Measurements from ENCODE around the gene FSTL3.
"Not testable (repeated sequence)": the region's sequence is repeated elsewhere in the genome, so short reads cannot be mapped to it uniquely, and the experiment has no call there.

FSTL3 gene

GRCh38 chr19:676339-677105 lies at the start of gene FSTL3:
Gene FSTL3, plus strand, starts transcription at chr19:676392. Its CDS starts 32 bp downstream, at chr19:676424.
- DNase-seq = no peak

DNA sequence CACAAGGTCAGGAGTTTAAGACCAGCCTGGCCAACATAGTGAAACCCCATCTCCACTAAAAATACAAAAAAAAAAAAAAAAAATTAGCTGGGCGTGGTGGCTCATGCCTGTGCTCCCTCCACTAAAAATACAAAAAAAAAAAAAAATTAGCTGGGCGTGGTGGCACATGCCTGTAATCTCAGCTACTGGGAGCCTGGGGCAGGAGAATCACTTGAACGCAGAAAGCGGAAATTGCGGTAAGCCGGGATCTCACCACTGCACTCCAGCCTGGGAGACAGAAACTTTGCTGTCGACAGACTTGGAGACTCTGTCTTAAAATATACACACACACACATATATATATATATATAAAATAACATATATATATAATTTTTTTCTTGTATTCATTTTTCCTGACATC lies 49.6 kb upstream of the FSTL3 start:
- DNase-seq = not testable (repeated sequence)

- DNase-seq = no peak
Measured at GRCh38 chr19:628168-628567, 48.0 kb upstream of the FSTL3 start.

GRCh38 chr19:629515-629914 lies 46.7 kb upstream of the FSTL3 start:
- not testable (repeated sequence) for DNase-seq

GRCh38 chr19:629961-630714 lies 46.1 kb upstream of the FSTL3 start:
- DNase-seq = no peak

- DNase-seq = no peak
Measured at GRCh38 chr19:632579-633067, 43.6 kb upstream of the FSTL3 start.

DNA sequence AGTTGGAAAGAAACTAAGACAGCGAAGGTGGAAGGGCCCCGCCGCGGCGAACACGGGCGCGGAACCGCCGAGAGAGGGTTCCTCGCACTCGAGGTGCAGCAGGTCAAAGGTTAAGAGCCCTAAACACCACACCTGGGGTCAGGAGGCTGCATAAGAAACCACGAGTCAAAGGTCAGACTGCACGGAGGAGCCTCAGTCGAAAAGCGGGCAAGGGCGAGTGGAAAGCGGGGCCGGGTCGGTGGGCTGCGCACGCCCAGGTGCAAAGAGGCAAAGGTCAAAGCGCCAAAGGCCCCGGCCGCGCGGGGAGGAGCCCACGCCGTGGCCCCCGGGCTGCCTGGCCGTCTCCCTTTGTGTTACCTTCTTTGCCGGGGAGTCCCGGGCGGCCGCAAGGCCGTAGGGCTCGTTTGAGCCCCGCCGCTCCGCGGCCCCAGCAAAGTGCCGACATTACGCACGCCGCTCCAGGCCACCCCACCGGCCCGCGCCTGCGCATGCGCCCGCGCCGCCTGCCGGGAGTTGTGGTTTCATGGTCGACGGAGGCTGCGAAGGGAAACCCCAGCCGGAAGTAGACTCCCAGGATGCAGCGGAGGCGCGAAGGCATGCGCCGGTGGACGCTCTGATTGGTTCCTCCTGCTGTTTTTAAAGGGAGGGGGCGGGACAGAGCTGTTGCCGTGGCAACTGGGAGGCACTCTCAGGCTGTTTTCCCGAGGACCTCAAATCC lies 43.0 kb upstream of the FSTL3 start, which contains the start of gene POLRMT:
Gene POLRMT, minus strand, starts transcription at position 470 of the 718 bp plus-strand sequence. Its CDS starts 25 bp downstream, at position 445.
- peak; percentile 95 for DNase-seq

GRCh38 chr19:633786-634639 lies 42.2 kb upstream of the FSTL3 start:
- no peak for DNase-seq

- no peak for DNase-seq
Measured at GRCh38 chr19:634975-635652, 41.1 kb upstream of the FSTL3 start.

DNA sequence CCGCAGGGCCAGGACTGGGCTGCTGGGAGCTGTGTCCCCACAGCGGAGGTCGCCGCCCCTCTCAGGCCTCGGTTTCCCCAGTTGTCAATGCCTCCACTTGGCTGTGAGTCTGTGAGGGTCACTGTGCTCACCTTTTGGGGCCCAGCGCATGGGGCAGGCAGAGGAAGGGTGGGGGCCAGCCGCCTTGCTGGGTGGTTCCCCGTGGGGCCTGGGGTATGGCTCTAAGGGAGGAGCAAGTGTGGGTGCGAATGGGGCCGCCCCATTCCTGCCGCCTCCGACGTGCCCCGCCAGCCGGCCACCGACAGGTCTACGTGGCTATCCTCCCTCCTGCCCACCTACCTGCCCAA lies 37.3 kb upstream of the FSTL3 start:
- no peak for DNase-seq

- DNase-seq = peak; percentile 95
Measured at GRCh38 chr19:639253-640160, 36.7 kb upstream of the FSTL3 start, which contains the start of gene FGF22. Gene FGF22, plus strand, starts transcription at chr19:639879. Its CDS starts 47 bp downstream, at chr19:639926.

GRCh38 chr19:640161-640558 lies 36.0 kb upstream of the FSTL3 start:
- DNase-seq = no peak

- DNase-seq = no peak
Measured at GRCh38 chr19:640606-641189, 35.5 kb upstream of the FSTL3 start.

DNA sequence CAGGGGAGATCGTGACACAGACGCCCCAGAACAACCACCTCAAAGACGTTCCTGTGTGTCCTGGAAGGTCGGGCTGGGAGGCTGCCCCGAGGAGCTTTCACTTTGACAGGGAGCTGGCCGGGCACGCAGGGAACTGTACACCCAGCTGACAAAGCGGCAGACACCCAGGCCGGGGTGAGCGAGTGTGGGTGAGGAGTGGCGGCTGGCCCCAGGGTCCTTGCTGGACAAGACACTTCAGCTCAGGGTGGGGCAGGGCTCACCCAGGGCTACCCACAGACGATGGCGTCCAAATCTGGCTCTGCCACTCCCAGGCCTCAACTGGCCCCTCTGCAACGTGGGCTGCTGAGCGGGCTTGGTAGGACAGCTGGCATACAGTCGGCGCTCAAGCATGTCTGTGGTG lies 34.5 kb upstream of the FSTL3 start:
- DNase-seq = no peak

DNA sequence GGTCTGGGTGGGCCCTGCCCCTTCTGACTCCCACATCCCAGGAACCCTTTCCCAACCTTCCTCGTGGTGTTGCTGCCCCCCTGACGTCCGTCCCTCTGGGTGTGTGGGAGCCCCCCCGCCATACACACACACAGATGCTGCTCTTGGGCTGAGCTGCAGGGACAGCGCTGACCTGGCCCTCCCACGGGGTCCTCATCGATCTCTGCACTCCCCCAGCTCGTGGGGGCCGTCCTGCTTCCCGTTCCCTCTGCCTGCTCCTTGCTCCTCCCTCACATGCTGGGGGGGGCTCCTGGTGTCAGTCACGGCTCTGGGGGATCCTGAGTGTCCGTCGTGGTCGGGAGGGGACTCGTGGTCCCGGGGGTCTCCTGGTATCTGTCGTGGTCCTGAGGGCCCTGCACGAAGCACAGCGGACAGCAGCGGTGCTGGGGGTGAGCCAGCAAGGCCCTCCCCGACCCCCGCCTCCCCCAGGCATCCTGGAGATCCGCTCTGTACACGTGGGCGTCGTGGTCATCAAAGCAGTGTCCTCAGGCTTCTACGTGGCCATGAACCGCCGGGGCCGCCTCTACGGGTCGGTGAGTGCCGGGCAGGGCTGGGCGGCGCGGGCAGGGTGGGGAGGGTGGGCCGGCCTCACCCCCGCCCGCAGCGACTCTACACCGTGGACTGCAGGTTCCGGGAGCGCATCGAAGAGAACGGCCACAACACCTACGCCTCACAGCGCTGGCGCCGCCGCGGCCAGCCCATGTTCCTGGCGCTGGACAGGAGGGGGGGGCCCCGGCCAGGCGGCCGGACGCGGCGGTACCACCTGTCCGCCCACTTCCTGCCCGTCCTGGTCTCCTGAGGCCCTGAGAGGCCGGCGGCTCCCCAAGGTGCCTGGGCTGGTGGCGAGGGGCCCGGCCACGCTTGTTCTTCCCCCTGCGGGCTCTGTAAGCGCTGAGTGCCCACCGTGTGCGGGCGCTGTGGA lies 33.1 kb upstream of the FSTL3 start:
- no peak for DNase-seq

GRCh38 chr19:643736-644135 lies 32.5 kb upstream of the FSTL3 start:
- DNase-seq = no peak

GRCh38 chr19:644363-644762 lies 31.8 kb upstream of the FSTL3 start:
- DNase-seq = no peak

GRCh38 chr19:644789-645188 lies 31.4 kb upstream of the FSTL3 start:
- no peak for DNase-seq
